D721Med (cell line): ENCODE results near the gene COL13A1.

Source experiments
- DNase-seq: peaks from one replicate; pipeline ENCODE4 v3.0.0; 2011; ENCODE audit warnings: low spot score; ENCODE audit not compliant: insufficient read length
- FAIRE-seq: peaks from 2 replicates; lab custom pipeline; 2011; peaks lifted over from hg19 to GRCh38; lab: Jason Lieb, UNC
- CTCF ChIP-seq: IDR thresholded peaks from 2 replicates; pipeline ENCODE4 v1.5.1; 2012; ENCODE audit warnings: mild to moderate bottlenecking, control low read depth; ENCODE audit not compliant: insufficient read depth; ENCODE audit errors: missing control alignments

COL13A1 gene

DNA sequence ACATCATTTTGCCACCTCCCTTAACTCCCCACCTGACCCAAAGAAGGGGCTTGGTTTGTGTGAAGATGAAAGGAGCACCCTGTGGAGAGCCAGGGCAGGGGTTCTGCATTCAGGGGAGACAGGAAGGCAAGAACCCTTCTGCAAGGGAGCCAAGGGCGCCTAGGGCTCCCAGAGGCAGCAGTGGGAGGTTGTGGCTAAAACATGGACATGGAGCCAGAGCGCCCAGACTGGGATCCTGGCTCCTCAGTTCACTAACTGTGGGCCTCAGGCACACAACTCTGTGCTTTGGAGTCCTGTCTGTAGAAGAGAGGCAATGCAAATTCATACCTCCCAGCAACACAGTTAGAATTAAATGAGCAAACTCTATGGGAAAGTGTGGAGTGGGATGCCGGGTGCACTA is 127.9 kb downstream of the COL13A1 start:
- FAIRE-seq = no peak
- no peak for TF ChIP-seq CTCF
- DNase-seq = no peak

- no peak for DNase-seq
- no peak for TF ChIP-seq CTCF
- no peak for FAIRE-seq
Measured at GRCh38 chr10:69934768-69935167, 133.1 kb downstream of the COL13A1 start.

DNA sequence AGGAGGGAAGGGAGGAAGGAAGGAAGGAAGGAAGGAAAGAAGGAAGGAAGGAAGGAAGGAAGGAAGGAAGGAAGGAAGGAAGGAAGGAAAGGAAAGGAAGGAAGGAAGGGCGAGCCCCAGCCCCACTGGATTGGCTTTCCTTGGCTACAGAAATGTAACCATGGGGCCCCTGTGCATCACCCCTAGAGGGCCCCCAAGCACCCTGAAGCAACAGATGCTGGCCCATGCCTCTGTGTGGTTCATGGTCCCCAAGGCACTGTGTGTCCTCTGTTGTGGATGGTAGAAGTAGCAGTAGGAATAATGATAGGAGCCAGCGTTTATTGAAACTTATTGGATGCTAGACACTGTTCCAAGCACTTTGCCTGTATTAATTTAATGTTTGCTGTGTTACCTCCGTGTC is 134.4 kb downstream of the COL13A1 start:
- no peak for TF ChIP-seq CTCF
- DNase-seq = no peak
- FAIRE-seq = no peak

DNA sequence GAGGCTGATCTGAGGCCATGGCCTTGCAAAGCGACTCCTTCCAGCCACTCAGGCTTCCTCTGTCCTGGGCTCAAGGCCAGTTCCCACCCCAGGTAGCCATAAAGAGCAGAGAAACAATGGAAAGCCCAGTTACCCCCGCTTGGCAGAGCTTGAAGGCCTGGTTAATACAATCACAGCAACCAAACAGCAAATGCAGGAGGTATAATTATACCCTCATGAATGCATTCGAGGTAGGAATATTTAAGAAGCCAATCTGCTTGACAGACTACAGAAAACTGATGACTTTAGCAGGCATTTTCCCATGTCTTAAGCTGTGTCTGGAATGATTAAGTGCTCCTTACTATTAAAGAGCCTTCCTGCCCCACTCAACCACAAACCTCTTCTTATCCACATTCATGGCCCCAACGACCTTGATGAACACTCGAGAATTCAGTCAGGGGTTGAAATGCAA is 136.9 kb downstream of the COL13A1 start:
- no peak for FAIRE-seq
- DNase-seq = no peak
- no peak for TF ChIP-seq CTCF

DNA sequence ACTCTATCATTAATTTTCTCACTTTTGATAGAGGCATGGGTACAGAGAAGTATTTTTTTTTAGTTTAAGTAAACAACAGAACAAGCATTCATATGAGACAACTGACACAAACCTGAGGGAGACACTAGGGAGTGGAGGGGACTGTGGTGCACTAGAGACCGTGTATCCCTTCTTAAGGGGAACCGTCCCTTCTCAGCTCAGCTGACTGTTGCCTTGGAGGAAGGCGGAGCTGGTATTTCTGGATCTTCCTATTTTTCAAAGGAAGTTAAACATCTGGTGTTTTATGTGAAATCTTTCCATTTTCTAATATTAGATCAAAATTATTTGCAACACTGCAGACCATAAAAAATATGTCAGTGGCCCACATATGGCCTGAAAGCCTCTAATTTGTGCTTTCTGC is 137.4 kb downstream of the COL13A1 start:
- DNase-seq (no peak), FAIRE-seq (no peak)
- no peak for TF ChIP-seq CTCF

- FAIRE-seq = no peak
- TF ChIP-seq CTCF = no peak
- DNase-seq = no peak
Measured at GRCh38 chr10:69939481-69939880, 137.8 kb downstream of the COL13A1 start.

GRCh38 chr10:69941730-69942129 is 140.0 kb downstream of the COL13A1 start:
- no peak for DNase-seq
- no peak for TF ChIP-seq CTCF
- FAIRE-seq = no peak
